Umbilical cord (tissue), 2 donors: ENCODE measurements around the gene XCL2. TPM values are rescaled to one million over a fixed set of nuclear protein-coding genes. Genes with fewer than 3 reads are reported as not detected.
A peak's percentile ranks its signal among the peaks of the same experiment; 100 is the strongest.

Source experiments
- DNase-seq: peaks from one replicate; pipeline ENCODE4 v3.0.0-alpha.2; 2015; ENCODE audit warnings: low spot score
- total RNA-seq: library from RNA; depleted of rRNA; stranded (reverse); fragments of >200 nt; gene quantifications from one replicate; pipeline ENCODE4 v1.2.3, GENCODE V29; 2014; ENCODE audit warnings: low replicate concordance; ENCODE audit not compliant: insufficient read depth

Gene XCL2
- total RNA-seq, 1 donor from 2014 or later, result not detected

- DNase-seq, result no peak
Measured at GRCh38 chr1:168514455-168514854, 29.3 kb downstream of the XCL2 start.

GRCh38 chr1:168513656-168514404 is 30.0 kb downstream of the XCL2 start:
- no peak for DNase-seq

- DNase-seq, result peak; percentile 38
Measured at GRCh38 chr1:168512864-168513595, 30.8 kb downstream of the XCL2 start.

DNA sequence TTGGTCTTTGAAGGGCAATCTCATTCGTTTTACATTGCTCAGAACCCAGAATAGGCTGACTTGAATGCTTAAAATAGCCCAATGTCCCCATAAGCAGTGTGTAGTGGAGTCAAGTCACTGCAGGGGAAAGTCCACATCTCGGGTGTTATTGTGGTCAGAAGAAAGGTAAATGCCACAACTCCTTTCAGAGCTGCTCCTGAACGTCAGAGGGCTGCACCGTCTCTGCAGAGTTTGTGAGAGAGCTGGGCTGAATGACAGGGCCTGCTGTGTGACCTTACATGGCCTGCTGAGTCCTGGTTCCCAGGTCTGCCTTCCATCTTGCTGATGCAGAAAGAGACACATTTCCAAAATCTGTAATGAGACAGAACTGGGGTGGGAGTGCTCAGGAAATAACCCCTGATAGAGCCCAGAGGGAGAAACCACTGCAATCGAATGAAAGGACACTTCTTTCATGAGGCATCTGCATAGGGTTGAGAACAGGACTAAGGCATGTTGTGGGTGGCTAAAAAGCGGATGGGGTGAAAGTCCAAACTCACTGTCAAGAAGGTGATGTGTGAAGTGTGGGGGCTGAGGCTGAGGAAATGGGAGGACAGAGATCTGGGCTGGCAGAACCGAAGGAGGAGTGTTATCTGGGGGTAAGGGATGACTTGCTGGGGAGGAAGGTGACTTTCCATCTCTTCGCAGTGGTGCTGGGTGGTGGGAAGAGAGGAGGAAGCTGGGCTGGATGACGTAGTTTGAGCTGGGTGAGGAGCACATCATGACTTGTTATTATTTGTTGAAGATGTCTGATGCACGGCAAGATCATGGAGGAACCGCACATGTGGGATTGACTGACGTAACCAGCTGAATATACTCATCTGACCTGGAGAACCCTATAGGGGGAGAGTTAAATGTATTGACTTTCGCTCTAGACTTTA is 33.7 kb downstream of the XCL2 start:
- DNase-seq, result no peak

GRCh38 chr1:168509210-168509609 is 34.6 kb downstream of the XCL2 start:
- no peak for DNase-seq

- no peak for DNase-seq
Measured at GRCh38 chr1:168507828-168508227, 36.0 kb downstream of the XCL2 start.

DNA sequence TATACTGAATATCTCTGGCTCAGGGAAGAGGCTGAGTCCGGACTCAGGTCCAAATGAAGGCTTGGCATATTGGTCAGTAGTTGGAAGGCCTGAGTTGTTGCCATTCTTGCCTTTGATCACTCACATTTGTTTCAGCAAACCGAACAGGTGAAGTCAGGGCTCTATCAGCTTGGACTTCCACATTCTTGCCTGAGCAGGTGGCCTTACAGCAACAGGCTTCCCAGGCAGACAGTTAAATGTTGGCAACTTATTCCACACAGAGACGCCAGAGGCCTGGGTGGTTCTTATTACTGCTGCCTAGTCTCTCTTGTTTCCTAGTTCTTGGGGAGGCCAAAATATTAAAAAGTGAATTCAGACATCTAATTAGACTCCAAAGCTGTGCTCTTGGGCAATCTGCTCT is 36.6 kb downstream of the XCL2 start:
- no peak for DNase-seq

DNA sequence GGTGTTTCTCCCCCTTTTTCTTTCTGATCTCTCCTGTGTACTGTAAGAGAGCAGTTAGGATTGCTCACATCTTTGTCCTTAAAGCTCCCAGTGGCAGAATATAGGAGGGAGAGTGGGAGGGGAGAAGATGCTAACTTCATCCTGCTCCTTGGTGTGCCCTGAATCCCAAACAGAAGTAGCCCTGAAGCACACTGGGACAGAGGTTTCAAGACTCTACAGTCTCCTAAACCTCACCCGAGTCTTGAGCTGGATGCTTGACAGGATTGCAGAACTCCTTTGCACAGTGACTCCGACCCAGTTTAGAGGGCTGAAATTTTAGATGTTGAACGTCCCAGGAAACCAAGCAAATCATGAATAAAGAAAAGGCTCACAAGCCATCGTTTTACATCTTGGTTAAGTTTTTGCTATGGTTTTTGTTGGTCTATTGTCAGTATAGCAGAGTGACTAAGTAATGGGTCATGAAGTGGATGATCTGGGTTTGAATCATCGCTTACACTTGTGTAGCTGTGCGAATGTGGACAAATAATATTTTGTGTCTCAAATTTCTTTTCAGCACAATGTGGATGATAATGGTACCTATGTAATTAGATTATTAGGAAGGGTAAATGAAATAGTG is 37.5 kb downstream of the XCL2 start:
- DNase-seq, result no peak

- DNase-seq, result no peak
Measured at GRCh38 chr1:168505006-168505405, 38.8 kb downstream of the XCL2 start.

GRCh38 chr1:168504064-168504837 is 39.5 kb downstream of the XCL2 start:
- no peak for DNase-seq

GRCh38 chr1:168499688-168500049 is 44.1 kb downstream of the XCL2 start:
- no peak for DNase-seq

GRCh38 chr1:168498956-168499687 is 44.7 kb downstream of the XCL2 start:
- no peak for DNase-seq

DNA sequence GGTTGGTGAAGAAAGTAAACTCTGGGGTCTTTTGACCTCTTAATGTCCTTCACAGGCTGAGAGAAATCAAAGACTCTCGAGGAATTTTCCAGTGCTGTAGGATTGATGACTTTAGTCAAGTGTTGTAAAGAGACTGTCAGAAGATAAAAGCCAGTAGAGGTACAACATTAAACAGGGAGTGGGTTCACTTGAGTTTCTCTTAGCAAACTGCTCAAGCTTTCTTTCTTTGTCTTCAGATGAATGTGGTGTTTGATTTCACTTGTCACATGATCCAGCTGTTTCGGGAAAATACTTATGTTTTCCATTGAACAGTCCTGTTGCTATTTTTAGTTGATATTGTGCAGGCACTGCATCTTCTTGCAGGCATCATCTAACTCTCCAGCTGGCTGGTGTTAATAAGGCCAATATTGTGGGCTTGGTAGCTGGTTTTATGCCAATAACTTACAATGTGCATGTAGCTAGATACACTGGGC is 45.6 kb downstream of the XCL2 start:
- DNase-seq, result peak; percentile 95

DNA sequence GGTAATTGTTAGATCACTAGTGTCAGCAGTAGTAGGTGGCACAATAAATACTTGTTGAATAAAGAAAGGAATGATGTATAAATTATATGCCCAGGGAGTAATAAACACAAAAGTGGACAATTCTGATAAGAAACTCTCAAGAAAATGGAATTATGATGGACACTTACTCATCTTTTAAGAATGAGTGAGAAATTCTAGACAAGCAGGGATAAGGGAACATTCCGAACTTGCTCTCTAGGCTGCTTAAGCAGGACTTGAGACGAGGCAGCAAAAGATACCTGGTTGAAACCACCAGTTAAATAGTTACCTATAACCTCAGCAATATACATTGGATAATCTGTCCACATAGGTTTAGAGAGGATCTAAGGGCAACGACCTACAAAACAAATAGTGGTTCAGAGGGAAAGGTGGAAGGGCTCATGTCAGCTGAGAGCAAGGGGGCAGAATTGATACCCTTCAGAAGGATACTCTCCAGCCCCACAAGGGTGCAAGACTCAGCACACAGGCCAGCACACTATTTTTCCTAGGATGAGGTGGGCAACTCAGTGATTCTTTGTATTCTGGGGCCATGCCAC is 46.3 kb downstream of the XCL2 start:
- no peak for DNase-seq

GRCh38 chr1:168491527-168492164 is 52.2 kb downstream of the XCL2 start:
- DNase-seq, result peak; percentile 47
